ENCODE data around the gene PPP2R5C. TPM values are rescaled to one million over a fixed set of nuclear protein-coding genes. Genes with fewer than 3 reads are reported as not detected.

PPP2R5C gene
- polyA plus RNA-seq, 1 donor from 2014 or later, result 111 TPM

GRCh38 chr14:101873076-101873825 is 111.7 kb downstream of the PPP2R5C start:
- H3K36me3 ChIP-seq (ENCODE audit: insufficient read depth, low read length), result no peaks in the 10 kb centered on the region
- H3K4me3 ChIP-seq (ENCODE audit: low read length), result no peak overlapping the region
- TF ChIP-seq CTCF (IDR thresholded peaks at IDR 0.05; ENCODE audit: poor library complexity, severe bottlenecking) (no peak), EZH2 (IDR thresholded peaks at IDR 0.05; ENCODE audit: borderline replicate concordance, insufficient read depth, low read length, poor library complexity, severe bottlenecking) (no peak), TAF1 (IDR thresholded peaks at IDR 0.05; ENCODE audit: low read depth) (no peak), MXI1 (conservative IDR thresholded peaks at IDR 0.05; ENCODE audit: poor library complexity, severe bottlenecking) (no peak), POLR2AphosphoS5 (IDR thresholded peaks at IDR 0.05) (no peak)
- H3K4me2 ChIP-seq (ENCODE audit: low read length), result no peak overlapping the region
- no peaks in the 10 kb centered on the region for H3F3A ChIP-seq (ENCODE audit: insufficient read depth, low read length, poor library complexity, severe bottlenecking)
- peaks cover 49% of the 10 kb centered on the region for H3K79me2 ChIP-seq (replicated peaks; ENCODE audit: insufficient read depth, low read length)
- no peaks in the 10 kb centered on the region for H3K27me3 ChIP-seq (ENCODE audit: insufficient read depth, low read depth, low read length)
- no peak overlapping the region for H3K27ac ChIP-seq (ENCODE audit: low read length)
- no peak overlapping the region for H2AFZ ChIP-seq (ENCODE audit: low read depth, low read length)
- no peaks in the 10 kb centered on the region for H4K20me1 ChIP-seq (ENCODE audit: insufficient read depth)
- H3K9ac ChIP-seq (ENCODE audit: low read length), result no peak overlapping the region
- H3K9me3 ChIP-seq (ENCODE audit: low read length), result no peaks in the 10 kb centered on the region
- no peaks in the 10 kb centered on the region for H3K9me2 ChIP-seq (ENCODE audit: insufficient read depth, low read length)

- H3K9me2 ChIP-seq (ENCODE audit: insufficient read depth, low read length), result no peaks in the 10 kb centered on the region
- H3K9me3 ChIP-seq (ENCODE audit: low read length), result no peaks in the 10 kb centered on the region
- TF ChIP-seq POLR2AphosphoS5 (IDR thresholded peaks at IDR 0.05), result no peak
- TF ChIP-seq CTCF (IDR thresholded peaks at IDR 0.05; ENCODE audit: poor library complexity, severe bottlenecking), result no peak
- TF ChIP-seq REST (IDR thresholded peaks at IDR 0.05; ENCODE audit: borderline replicate concordance), result no peak
- TF ChIP-seq EZH2 (IDR thresholded peaks at IDR 0.05; ENCODE audit: borderline replicate concordance, insufficient read depth, low read length, poor library complexity, severe bottlenecking), result no peak
- no peak for TF ChIP-seq EP300 (conservative IDR thresholded peaks at IDR 0.05; ENCODE audit: poor library complexity, severe bottlenecking)
- TF ChIP-seq TAF1 (IDR thresholded peaks at IDR 0.05; ENCODE audit: low read depth), result no peak
- TF ChIP-seq SMC3 (conservative IDR thresholded peaks at IDR 0.05; ENCODE audit: poor library complexity), result no peak
- TF ChIP-seq RAD21 (conservative IDR thresholded peaks at IDR 0.05), result no peak
- no peak for TF ChIP-seq MXI1 (conservative IDR thresholded peaks at IDR 0.05; ENCODE audit: poor library complexity, severe bottlenecking)
- H3K9ac ChIP-seq (ENCODE audit: low read length), result no peak overlapping the region
- no peaks in the 10 kb centered on the region for H3K27me3 ChIP-seq (ENCODE audit: insufficient read depth, low read depth, low read length)
- no peak overlapping the region for H2AFZ ChIP-seq (ENCODE audit: low read depth, low read length)
- H3K36me3 ChIP-seq (ENCODE audit: insufficient read depth, low read length), result no peaks in the 10 kb centered on the region
- H3K4me2 ChIP-seq (ENCODE audit: low read length), result no peak overlapping the region
- no peaks in the 10 kb centered on the region for H3F3A ChIP-seq (ENCODE audit: insufficient read depth, low read length, poor library complexity, severe bottlenecking)
- H3K27ac ChIP-seq (ENCODE audit: low read length), result no peak overlapping the region
- H3K79me2 ChIP-seq (replicated peaks; ENCODE audit: insufficient read depth, low read length), result peaks cover 46% of the 10 kb centered on the region
- no peak overlapping the region for H3K4me3 ChIP-seq (ENCODE audit: low read length)
- H4K20me1 ChIP-seq (ENCODE audit: insufficient read depth), result no peaks in the 10 kb centered on the region
Observed at GRCh38 chr14:101873991-101874390, 112.5 kb downstream of the PPP2R5C start.
